HG03469 (cell line): ENCODE results near the gene NBPF14.
"Not testable (repeated sequence)": the region's sequence is repeated elsewhere in the genome, so short reads cannot be mapped to it uniquely, and the experiment has no call there.

Source experiments
- ATAC-seq: cut with Tn5 transposase; IDR thresholded peaks from one replicate; pipeline ENCODE4 v1.9.1; 2021; ENCODE audit warnings: mild to moderate bottlenecking, moderate library complexity, moderate number of reproducible peaks; ENCODE audit not compliant: unreplicated experiment

NBPF14 gene, protein sequence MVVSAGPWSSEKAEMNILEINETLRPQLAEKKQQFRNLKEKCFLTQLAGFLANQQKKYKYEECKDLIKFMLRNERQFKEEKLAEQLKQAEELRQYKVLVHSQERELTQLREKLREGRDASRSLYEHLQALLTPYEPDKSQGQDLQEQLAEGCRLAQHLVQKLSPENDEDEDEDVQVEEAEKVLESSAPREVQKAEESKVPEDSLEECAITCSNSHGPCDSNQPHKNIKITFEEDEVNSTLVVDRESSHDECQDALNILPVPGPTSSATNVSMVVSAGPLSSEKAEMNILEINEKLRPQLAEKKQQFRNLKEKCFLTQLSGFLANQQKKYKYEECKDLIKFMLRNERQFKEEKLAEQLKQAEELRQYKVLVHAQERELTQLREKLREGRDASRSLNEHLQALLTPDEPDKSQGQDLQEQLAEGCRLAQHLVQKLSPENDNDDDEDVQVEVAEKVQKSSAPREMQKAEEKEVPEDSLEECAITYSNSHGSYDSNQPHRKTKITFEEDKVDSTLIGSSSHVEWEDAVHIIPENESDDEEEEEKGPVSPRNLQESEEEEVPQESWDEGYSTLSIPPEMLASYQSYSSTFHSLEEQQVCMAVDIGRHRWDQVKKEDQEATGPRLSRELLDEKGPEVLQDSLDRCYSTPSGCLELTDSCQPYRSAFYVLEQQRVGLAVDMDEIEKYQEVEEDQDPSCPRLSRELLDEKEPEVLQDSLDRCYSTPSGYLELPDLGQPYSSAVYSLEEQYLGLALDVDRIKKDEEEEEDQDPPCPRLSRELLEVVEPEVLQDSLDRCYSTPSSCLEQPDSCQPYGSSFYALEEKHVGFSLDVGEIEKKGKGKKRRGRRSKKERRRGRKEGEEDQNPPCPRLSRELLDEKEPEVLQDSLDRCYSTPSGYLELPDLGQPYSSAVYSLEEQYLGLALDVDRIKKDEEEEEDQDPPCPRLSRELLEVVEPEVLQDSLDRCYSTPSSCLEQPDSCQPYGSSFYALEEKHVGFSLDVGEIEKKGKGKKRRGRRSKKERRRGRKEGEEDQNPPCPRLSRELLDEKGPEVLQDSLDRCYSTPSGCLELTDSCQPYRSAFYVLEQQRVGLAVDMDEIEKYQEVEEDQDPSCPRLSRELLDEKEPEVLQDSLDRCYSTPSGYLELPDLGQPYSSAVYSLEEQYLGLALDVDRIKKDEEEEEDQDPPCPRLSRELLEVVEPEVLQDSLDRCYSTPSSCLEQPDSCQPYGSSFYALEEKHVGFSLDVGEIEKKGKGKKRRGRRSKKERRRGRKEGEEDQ (N-terminal part only)

DNA sequence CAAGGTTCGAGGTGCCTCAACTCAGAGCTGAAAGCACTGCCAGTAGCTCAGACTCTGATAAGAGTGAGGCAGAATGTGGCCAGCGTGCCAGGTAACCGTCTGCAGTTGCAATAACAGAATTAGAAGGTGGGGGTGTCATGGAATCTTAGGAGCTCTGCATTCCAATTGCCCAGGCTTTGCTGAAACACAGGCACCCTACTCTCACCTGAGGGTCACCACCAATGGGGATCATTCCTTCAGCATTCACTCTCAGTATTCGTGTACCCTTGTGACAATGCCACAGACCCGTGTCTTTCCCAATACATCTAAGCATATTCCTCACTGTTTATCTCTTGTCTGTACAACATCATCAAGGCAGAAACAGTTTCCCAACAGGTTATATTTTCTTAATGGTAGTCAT is at the start of gene NBPF14:
Gene NBPF14 (minus strand): TSS at position 101 of the 400 bp plus-strand sequence. CDS start 294 bp downstream, outside the sequence.
- ATAC-seq, result not testable (repeated sequence)

DNA sequence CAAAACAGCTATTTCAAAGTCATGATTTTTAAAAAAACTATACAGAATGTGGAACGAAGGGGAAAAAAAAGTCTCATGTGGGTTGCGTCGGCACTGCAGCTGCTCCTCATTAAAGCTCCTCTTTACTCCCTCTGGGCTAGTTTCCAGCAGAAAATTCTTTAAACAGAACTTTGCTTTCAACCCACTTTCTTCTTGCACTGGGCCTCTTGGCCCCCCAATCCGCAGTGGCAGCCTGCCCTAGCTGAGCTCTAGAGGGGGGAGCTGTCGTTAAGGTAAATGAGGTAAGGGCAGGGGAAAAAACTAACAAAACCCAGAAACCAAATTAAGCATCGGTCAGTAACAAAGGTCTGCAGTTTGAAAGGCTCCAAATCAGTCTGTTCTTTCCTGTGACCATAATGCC is 29.6 kb upstream of the NBPF14 start:
- not testable (repeated sequence) for ATAC-seq

DNA sequence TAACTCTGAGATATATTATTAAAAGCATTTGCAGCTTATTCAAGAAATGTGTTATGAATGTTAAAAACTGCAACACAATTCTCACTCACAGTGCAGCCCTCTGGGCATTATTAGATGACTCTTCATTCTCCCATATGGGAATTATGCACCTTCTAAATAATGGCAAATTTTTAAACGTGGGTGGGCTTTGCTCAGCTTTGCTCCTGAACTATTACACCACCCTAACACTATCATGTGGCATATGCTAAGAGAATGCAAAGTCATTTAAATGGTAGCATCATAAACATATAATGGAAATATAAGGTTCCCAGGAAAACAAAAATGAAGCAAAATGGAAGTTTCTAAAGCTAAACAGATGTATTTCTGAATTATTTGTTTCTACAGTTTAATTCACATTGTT is 22.4 kb upstream of the NBPF14 start:
- not testable (repeated sequence) for ATAC-seq

DNA sequence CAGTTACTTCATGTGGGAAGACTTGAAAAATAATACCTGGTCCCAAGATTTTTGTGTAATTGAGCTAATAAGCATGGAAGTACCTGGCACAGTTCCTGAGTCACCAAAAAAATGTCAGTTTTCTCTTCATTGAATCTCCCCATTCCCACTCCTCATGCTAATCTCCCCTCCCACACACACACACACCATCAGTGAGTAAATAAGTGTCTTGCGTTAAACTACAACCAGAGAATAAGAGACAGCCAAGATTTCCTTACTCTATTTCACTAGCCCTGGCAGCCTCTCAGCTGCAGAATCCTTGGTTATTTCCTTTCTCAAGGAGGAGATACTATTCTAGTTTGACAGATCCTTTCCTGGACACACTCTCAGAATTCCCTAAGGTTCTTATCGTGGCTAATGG is 9.5 kb upstream of the NBPF14 start:
- ATAC-seq, result not testable (repeated sequence)

DNA sequence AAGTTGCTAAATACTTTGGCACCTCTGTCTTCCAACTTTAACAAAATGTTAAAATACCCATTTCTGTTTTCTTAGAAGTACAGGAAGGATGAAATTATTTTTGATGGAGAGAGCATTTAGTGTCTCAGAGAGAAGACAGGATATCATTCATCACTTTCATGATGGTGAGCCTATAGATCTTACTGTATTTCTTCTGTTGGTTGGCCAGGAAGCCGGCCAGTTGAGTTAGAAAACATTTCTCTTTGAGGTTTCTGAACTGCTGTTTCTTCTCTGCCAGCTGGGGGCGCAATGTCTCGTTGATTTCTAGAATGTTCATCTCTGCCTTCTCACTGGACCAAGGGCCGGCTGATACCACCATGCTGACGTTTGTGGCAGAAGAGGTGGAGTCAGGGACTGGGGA is 451 bp downstream of the NBPF14 start:
- ATAC-seq, result not testable (repeated sequence)

DNA sequence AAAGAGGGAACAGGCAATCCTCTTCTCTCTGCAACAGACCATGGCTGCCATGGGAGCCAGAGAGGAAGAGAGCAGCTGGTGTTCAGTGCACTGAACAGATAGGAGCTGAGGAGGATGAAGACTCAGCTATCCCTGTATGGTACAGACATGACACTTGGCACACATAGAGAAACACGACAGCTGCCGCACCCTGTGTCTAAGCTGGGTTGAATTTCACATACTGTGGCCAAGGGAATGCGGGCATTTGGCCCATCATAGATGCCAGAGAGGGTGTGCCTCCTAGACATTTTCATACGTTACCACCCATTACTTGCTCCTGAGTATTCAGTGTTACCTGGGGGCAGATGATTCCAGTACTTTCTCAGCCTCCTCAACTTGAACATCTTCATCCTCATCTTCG is 4.7 kb downstream of the NBPF14 start:
- not testable (repeated sequence) for ATAC-seq

DNA sequence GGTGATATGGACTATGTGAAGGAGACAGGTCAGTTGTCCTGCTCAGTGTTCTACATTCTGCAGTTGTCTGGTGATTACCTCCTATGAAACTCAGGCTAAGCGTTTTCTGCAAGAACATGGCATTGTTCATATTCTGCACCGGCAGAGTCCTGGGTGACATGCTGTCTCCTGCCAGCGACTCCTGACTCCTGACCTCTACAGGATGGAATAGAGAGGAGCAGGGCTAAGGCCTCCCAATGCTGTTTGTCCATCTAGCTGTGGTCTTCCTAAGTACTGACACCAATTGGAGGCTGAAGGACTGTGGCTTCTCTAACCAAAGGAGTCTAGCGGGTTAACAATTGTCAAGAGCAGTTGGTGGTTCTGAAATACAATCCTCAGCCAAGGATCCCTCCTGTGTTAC is 63.7 kb downstream of the NBPF14 start:
- ATAC-seq, result not testable (repeated sequence)

DNA sequence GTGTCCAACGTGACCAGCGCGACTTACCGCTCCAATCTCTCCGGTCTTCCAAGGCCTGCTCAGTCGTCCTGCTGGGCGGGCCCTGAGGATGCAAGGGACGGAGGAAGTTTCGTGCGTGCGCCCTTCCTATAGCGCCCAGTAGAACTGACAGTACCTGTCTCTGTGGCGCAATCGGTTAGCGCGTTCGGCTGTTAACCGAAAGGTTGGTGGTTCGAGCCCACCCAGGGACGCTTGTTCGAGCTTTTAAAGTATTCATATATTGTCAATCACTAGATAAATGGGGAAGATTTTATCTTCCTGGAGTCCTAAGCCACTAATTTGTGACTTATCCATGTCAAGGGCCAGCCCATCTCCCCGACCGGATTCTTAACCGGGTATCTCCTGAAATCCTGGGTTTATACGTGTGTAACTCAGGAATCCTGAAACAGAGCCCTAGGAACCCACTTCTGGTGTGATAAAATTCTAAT is 66.7 kb downstream of the NBPF14 start:
- not testable (repeated sequence) for ATAC-seq

DNA sequence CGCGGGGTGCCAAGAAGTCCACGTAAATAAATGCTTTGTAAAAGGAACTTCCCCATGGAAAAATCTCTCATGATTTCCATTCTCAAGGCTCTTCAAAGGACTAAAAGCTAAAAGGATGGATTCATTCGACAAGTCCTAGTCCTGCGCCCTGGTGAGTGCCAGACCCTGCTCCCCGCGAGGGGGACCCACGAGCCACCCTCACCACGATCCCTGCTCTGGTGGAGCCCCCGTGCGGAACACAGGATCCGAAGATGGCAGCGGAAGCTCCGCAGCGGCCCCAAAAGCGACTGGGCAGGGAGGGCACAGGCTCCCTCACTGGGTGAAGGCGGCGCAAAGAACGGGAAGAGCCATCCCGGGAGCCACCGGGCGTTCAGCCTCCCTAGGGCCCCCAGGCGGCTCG is 67.2 kb downstream of the NBPF14 start:
- not testable (repeated sequence) for ATAC-seq

DNA sequence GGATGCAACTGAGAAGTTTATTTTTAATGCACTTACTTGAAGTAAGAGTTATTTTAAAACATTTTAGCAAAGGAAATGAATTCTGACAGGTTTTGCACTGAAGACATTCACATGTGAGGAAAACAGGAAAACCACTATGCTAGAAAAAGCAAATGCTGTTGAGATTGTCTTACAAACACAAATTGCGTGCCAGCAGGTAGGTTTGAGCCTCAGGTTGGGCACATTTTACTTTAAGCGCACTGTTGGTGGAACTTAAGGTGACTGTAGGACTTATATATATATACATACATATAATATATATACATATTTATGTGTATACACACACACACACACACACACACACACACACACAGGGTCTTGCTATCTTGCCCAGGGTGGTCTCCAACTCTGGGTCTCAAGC is 69.2 kb downstream of the NBPF14 start:
- not testable (repeated sequence) for ATAC-seq

DNA sequence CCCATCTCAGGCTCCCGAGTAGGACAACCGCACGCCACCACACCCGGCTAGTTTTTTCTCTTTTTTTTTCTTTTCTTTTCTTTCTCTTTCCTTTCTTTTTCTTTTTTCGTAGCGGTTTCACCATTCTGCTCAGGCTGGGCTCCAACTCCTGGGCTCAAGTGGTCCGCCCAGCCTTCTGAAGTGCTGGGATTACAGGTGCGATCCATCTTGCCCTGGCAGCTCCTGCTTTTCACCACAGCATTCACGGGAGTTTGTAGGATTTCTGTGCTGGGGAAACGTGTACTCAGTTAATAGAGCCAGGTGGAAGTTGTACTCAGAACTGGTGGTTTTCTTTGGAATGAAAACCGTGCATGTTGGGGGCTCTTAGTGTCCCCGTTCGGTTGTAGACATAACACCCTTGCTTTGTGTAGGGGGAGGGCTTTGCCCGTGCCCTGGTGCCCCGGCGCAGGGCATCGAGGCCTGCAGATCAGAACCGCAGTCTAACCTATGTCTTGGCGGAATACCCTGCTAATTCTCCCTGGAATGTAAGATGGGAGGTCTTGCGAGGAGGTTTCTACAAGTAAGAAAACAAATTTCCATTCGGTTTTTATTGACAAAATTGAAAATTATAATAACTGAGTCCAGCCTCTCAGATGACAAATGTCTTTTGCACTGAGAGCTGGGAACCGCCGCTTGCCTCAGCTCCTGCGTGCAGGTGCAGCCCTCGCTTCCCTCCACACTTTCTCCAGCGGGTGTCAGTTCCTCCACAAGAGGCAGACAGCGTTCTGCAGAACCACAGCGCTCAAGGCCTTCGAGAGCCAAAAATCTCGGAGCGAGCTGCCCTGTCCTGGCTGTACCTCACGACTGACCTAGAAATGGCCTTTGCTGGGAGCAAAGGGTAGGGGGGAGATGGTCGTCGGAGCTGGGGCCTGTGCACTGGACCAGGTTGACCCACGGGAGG is 72.3 kb downstream of the NBPF14 start:
- ATAC-seq, result not testable (repeated sequence)

DNA sequence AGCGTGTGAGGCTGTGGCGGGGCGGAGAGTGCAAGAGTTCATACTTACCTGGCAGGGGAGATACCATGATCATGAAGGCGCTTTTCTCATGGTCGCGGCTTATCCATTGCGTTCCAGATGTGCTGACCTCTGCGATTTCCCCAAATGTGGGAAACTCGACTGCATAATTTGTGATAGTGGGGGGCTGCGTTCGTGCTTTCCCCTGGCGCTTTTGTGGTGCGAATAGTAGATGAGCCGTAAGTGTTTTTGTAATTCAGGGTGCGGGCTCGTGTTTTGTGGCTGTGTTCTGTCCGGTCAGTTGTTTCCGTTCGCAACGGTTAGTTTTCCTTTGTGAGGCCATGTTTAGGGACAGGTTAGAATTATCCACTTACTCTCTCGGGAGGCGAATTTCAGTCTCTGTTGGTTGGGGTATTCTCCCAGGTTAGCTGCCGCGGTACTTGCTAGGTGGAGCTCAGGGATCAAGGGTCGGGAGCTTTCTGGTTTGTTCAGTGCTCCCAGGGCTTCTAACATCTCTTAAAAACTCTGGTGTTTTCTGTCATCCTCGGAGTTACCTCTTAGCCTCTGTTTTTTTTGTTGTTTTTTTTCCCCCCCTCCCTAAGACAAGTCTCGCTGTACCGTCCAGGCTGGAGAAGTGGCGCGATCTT is 73.1 kb downstream of the NBPF14 start:
- ATAC-seq, result peak; percentile 53

DNA sequence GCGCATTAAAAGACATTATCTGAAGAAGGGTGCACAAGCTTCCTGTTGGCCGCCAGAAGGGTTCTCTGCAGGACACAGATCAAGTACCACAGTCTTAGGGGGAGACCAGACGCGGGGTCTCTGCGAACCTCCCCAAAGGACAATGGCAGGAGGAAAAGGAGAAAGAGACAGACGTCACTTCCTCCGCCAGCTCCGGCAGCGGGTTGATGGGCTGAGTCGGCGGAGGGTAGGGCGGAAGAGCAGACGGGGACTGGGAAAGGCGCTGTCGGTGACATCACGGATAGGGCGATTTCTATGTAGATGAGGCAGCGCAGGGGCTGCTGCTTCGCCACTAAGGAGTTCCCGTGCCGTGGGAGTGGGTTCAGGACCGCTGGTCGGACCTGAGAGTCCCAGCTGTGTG is 73.7 kb downstream of the NBPF14 start:
- ATAC-seq, result peak; percentile 65

DNA sequence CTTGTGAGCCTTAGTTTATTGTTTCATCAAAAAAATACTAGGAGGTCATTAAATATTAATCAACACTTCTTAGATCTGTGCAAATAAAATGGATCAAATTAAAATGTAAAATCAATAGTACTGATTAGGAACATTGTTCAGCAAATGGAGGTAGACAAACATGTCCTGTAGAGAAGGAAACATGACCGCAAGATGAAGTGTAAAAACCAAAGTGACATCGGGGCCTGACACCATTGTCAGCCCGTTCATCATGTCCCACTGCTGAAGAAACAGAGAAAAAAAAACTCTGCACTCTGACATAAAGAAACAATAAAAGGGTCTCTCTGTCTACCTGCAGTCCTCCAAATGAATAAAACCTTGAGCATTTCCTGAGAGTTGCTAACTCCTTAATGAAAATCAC is 81.5 kb downstream of the NBPF14 start:
- not testable (repeated sequence) for ATAC-seq

DNA sequence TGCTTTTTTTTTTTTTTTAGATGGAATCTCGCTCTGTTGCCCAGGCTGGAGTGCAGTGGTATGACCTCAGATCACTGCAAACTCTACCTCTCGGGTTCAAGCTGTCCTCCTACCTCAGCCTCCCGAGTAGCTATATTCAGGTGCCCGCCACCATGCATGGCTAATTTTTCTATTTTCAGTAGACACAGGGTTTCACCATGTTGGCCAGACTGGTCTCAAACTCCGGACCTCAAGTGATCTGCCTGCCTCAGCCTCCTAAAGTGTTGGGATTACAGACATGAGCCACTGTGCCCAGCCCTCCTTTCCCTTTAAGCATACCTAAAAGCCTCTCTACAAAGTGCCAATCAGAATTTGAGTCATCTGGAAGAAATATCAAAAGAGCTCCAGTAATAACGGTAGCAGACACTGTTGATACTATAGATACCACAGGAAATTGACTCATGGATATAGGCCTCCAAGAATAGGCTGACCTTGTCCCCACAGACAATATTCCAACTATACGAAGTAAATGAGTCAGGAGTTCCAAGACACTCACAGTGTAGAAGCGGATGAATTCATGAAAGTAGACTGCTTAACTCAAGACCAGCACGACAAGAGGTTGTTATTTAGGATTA is 83.1 kb downstream of the NBPF14 start:
- not testable (repeated sequence) for ATAC-seq

DNA sequence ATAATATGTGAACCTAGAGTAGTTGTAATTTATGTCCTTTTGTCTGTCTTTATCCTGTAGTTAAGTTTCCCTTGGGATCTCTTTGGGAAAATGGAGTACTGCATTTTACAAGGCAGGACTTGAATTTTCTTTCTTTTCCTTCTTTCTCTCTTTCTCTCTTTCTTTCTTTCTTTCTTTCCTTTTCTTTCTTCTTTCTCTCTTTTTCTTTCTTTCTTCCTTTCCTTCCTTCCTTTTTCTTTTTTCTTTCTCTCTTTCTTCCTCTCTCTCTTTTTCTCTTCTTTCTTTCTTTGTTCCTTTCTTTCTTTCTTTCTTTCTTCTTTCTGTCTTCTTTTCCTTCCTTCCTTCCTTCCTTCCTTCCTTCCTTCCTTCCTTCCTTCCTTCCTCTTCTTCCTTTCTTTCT is 101.9 kb downstream of the NBPF14 start:
- not testable (repeated sequence) for ATAC-seq

DNA sequence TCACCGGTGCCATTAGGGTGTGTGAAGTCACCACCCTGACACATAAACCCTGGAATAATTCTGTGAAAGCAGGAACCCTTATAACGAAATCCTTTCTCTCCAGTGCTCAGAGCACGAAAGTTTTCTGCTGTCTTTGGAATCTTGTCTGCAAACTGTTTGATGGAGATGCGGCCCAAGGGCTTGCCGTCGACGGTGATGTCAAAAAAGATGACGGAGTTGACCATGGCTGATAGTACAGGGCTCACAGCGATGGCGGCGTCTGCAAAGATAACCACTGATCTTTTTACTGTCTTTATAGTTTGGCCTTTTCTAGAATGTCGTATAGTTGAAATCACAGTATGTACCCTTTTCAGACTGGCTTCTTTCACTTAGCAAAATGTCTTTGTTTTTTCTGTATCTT is 112.8 kb downstream of the NBPF14 start, which contains the start of gene PPIAL4G:
Gene PPIAL4G (minus strand): TSS at position 274 of the 400 bp plus-strand sequence. CDS start 50 bp downstream, at position 224.
- ATAC-seq, result not testable (repeated sequence)
